Chondrocyte (in vitro differentiated cells): ENCODE data around the gene CTTNBP2NL. TPM values are rescaled to one million over a fixed set of nuclear protein-coding genes. Genes with fewer than 3 reads are reported as not detected.
"Not testable (repeated sequence)": the region's sequence is repeated elsewhere in the genome, so short reads cannot be mapped to it uniquely, and the experiment has no call there.

Experiments used
- DNase-seq: peaks from one replicate; pipeline ENCODE4 v3.0.0; 2021; ENCODE audit warnings: mixed read lengths, low spot score
- H3K27ac Mint-ChIP-seq: one replicate; pipeline ENCODE4 v1.8.0; 2021; ENCODE audit warnings: mild to moderate bottlenecking, moderate library complexity, mixed read lengths; ENCODE audit not compliant: unreplicated experiment
- H3K27me3 Mint-ChIP-seq: 2 replicates; pipeline ENCODE4 v1.8.0; 2021; ENCODE audit warnings: low read depth, mixed read lengths
- H3K36me3 Mint-ChIP-seq: 2 replicates; pipeline ENCODE4 v1.8.0; 2021; ENCODE audit warnings: low read depth, mixed read lengths
- H3K4me1 Mint-ChIP-seq: 2 replicates; pipeline ENCODE4 v1.8.0; 2021; ENCODE audit warnings: low read depth, mild to moderate bottlenecking, mixed read lengths
- H3K4me3 Mint-ChIP-seq: one replicate; pipeline ENCODE4 v1.8.0; 2021; ENCODE audit warnings: mild to moderate bottlenecking, moderate library complexity, mixed read lengths; ENCODE audit not compliant: unreplicated experiment
- H3K9me3 Mint-ChIP-seq: 2 replicates; pipeline ENCODE4 v1.8.0; 2021; ENCODE audit warnings: low read depth, mixed read lengths
- total RNA-seq: library from RNA; stranded (reverse); gene quantifications from 3 replicates; pipeline ENCODE4 v1.2.1, GENCODE V29; 2021
- TF ChIP-seq, protein P1 (sequence below): fragments of 200-600 bp; sonication (generic); IDR thresholded peaks from 2 replicates; pipeline ENCODE4 v1.5.0; 2021; ENCODE audit warnings: antibody characterized with exemption, mild to moderate bottlenecking, moderate library complexity

The CTTNBP2NL gene
- total RNA-seq, 1 donor from 2014 or later, result 52.2 TPM

DNA sequence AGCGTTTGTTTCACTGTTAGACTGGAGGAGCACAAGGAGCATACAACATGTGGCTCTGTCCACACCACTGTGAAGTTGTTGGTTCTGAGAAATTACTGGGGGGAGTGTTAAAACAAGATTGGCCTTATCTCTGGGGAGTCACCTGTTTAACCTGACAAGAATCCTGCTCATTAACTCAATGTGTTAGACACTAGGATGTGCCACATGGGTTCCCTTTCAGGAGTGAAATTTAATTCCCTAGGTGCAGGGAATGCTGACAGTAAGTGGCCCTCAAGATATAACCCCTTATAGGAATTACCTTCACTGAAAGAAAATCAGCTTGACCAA, 66.9 kb downstream of the CTTNBP2NL start:
- H3K4me1 Mint-ChIP-seq, result peaks cover 31% of the 10 kb centered on the region
- no peak for DNase-seq
- no peak overlapping the region for H3K4me3 Mint-ChIP-seq
- TF ChIP-seq, protein P1, sequence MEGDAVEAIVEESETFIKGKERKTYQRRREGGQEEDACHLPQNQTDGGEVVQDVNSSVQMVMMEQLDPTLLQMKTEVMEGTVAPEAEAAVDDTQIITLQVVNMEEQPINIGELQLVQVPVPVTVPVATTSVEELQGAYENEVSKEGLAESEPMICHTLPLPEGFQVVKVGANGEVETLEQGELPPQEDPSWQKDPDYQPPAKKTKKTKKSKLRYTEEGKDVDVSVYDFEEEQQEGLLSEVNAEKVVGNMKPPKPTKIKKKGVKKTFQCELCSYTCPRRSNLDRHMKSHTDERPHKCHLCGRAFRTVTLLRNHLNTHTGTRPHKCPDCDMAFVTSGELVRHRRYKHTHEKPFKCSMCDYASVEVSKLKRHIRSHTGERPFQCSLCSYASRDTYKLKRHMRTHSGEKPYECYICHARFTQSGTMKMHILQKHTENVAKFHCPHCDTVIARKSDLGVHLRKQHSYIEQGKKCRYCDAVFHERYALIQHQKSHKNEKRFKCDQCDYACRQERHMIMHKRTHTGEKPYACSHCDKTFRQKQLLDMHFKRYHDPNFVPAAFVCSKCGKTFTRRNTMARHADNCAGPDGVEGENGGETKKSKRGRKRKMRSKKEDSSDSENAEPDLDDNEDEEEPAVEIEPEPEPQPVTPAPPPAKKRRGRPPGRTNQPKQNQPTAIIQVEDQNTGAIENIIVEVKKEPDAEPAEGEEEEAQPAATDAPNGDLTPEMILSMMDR, result no peak
- peaks cover 6% of the 10 kb centered on the region for H3K36me3 Mint-ChIP-seq
- no peaks in the 10 kb centered on the region for H3K27me3 Mint-ChIP-seq
- no peak overlapping the region for H3K27ac Mint-ChIP-seq
- no peaks in the 10 kb centered on the region for H3K9me3 Mint-ChIP-seq

DNA sequence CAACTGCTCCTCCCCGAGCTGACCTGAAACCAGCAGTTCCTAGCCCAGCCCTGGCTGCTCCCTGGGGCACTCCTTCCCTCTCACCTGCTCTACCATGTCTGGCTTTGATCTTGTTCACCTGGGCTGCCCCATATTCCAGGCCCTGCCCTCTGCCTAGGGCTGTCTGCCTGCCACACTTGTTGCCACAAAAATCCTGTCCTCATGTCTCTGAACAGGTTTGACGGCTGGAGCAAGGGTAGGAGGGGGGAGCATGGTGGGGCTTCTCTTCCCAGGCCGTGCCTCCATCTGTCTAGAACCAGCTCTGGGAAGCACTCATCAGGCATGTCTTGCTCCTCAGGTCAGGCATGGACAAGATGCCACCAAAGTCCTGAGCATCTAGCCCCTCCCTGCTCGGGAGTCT, 68.5 kb downstream of the CTTNBP2NL start:
- Mint-ChIP-seq H3K27me3 (no peaks in the 10 kb centered on the region), H3K4me3 (no peak overlapping the region), H3K27ac (peak overlapping the region; percentile 81), H3K9me3 (no peaks in the 10 kb centered on the region), H3K36me3 (peaks cover 6% of the 10 kb centered on the region), H3K4me1 (peaks cover 31% of the 10 kb centered on the region)
- DNase-seq, result no peak
- TF ChIP-seq, protein P1, result no peak

DNA sequence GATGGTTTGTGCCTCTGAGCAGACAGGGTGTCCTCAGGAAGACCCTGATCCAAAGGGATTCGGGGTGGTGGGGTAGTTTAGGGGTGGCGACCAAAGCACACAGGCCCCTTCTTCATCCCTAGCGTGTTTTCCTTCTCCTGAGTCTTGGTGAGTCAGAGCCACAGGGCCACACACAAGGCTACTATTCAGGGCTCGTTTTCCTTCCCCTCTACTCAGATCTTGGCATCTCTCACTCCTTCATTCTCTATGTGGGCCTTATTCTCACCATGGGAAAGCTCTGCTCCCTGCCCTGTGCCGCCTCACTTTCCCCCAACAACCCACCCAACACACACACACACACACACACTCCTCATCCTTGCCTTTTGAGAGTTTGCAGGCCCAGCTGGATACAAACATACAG, 69.1 kb downstream of the CTTNBP2NL start:
- peaks cover 6% of the 10 kb centered on the region for H3K36me3 Mint-ChIP-seq
- H3K4me1 Mint-ChIP-seq, result peaks cover 28% of the 10 kb centered on the region
- TF ChIP-seq, protein P1, result no peak
- DNase-seq, result no peak
- H3K27me3 Mint-ChIP-seq, result no peaks in the 10 kb centered on the region
- no peak overlapping the region for H3K4me3 Mint-ChIP-seq
- H3K27ac Mint-ChIP-seq, result peak overlapping the region; percentile 90
- no peaks in the 10 kb centered on the region for H3K9me3 Mint-ChIP-seq

DNA sequence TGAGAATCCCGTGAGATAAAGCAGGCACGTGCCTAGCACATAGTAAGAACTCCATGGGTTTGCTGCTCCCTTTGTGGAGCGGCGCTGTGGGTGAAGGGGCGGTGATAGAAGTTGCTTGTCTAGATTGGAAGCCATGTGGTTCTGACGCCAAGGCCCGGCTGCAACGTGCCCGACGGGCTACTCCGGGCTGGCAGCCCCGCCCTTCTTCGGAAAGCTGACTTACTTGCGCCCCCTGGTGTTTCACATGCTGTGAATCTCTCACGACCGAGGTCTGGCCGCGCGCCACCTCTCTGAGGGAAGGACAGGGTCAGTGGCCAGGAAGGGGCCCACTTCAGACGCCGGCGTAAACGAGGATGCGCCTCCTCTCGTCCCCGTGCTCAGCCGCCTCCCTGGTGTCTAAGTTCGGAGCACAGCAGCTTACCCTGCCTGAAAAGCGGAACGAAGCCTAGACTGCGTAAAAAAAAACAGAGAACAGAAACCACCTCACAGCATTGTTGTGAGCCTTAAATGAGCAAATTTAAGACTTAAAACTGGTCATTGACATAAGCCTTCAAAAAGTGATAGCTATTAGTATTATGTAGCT, 70.2 kb downstream of the CTTNBP2NL start:
- peak; percentile 95 for DNase-seq
- Mint-ChIP-seq H3K27me3 (no peaks in the 10 kb centered on the region), H3K27ac (peak overlapping the region; percentile 90), H3K9me3 (no peaks in the 10 kb centered on the region), H3K4me1 (peaks cover 28% of the 10 kb centered on the region), H3K4me3 (peak overlapping the region; percentile 79), H3K36me3 (peaks cover 6% of the 10 kb centered on the region)
- TF ChIP-seq, protein P1, result peak; percentile 96

DNA sequence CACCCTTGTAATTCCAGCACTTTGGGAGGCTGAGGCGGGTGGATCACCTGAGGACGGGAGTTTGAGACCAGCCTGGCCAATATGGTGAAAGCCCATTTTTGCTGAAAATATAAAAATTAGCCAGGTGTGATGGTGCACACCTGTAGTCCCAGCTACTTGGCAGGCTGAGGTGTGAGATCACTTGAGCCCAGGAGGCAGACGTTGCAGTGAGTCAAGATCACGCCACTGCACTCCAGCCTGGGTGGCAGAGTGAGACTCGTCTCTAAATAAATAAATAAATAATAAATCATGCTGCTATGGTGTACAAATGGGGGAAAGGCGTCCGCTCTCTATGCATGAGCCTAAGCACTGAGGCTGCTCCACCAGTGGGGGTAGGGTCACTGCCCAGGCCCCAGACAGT, 74.3 kb downstream of the CTTNBP2NL start:
- H3K27ac Mint-ChIP-seq, H3K27me3 Mint-ChIP-seq, H3K9me3 Mint-ChIP-seq, H3K4me3 Mint-ChIP-seq, H3K36me3 Mint-ChIP-seq, DNase-seq: not testable (repeated sequence)
- H3K4me1 Mint-ChIP-seq, result peaks cover 17% of the 10 kb centered on the region

DNA sequence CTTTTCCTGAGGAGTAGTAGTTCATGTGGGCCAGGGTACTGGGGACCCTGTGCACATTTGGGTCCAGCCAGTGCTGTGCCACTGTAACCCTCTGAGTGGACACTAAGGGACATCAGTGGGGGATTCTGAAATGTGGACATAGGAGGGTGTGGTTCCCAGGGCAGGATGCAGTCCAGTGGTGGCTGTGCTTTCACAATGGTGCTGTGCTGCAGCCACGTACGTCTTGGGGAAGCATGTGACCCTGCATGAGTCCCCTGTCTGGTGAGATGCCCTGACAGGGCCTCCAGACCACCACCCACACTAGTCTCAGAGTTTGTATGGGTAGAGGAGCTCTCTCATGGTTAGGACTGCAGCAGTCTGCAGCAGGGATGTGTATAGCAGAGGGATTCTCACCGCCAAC, 75.0 kb downstream of the CTTNBP2NL start:
- Mint-ChIP-seq H3K27ac (no peak overlapping the region), H3K27me3 (no peaks in the 10 kb centered on the region), H3K36me3 (peaks cover 1% of the 10 kb centered on the region), H3K4me1 (peaks cover 11% of the 10 kb centered on the region), H3K9me3 (no peaks in the 10 kb centered on the region), H3K4me3 (no peak overlapping the region)
- no peak for DNase-seq
- TF ChIP-seq, protein P1, result no peak
